NT2/D1 (cell line): ENCODE measurements around the gene ETV2.
"Not testable (repeated sequence)": the region's sequence is repeated elsewhere in the genome, so short reads cannot be mapped to it uniquely, and the experiment has no call there.

Experiments used
- YY1 ChIP-seq: IDR thresholded peaks from 2 replicates; pipeline ENCODE4 v1.6.1; 2011; ENCODE audit not compliant: insufficient read length, insufficient read depth
- ZNF274 ChIP-seq: IDR thresholded peaks from 2 replicates; pipeline ENCODE4 v1.6.1; 2011; ENCODE audit warnings: mild to moderate bottlenecking, low read depth, low read length

DNA sequence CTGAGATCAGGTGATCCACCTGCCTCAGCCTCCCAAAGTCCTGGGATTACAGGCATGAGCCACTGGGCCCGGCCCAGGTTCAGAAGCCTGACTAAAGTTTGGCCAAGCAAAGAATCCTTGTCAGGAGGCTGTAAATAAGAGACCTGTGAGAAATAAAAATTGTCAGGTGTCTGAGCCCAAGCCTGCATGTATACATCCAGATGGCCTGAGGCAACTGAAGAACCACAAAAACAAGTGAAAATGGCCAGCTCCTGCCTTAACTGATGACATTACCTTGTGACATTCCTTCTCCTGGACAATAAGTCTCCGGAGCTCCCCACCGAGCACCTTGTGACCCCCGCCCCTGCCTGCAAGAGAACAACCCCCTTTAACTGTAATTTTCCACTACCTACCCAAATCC is 37.1 kb upstream of the ETV2 start:
- TF ChIP-seq ZNF274, YY1: not testable (repeated sequence)
